LHCN-M2 (cell line): Measurements from ENCODE around the gene SATB2. TPM values are rescaled to one million over a fixed set of nuclear protein-coding genes. Genes with fewer than 3 reads are reported as not detected.
A peak's percentile ranks its signal among the peaks of the same experiment; 100 is the strongest.

ENCODE experiments used
- DNase-seq: peaks from one replicate; pipeline ENCODE4 v3.0.0-alpha.2; 2012; ENCODE audit warnings: low read depth
- total RNA-seq: library from RNA; depleted of rRNA; stranded (reverse); fragments of >200 nt; gene quantifications from 2 replicates; pipeline ENCODE4 v1.2.3, GENCODE V29; 2014

SATB2 gene
- total RNA-seq, 1 experiment from 2014 or later: 10.3 TPM

DNA sequence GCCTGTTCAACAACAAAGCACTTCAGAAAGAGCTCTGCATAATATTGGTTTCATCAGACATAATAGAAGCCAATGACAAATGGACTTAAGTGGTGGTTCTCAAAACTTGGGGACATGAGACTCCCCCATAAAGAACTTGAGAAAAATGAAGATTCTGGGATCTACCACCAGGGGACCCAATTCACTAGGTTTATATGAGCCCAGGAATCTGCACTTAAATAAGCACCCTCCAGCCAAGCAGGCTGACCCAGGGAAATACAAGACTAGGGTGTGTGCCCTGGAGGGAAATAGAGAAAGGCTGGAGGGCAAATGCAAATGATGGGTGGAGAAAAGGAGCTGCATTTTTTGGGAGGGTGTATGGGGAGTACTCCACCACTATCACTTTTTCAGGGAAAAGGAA is 52.5 kb downstream of the SATB2 start:
- peak; percentile 71 for DNase-seq

DNA sequence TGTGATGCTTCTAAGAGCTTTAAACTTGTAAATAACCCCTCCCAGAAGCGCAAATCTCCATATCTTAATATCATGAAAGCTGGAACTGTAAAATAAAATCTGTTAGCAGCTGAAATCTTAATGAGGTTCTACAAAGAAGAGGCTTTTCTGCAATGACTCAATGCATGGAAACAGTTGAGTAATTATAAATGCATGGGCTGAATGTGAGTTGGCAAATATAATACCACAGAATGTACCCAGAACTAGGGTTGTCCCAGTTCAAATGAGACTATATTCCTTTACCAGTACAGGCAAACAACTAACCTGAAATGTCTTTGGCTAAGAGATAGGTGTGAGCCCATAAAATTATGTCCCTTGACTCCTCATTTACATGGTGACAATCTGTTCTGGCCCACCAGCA is 52.9 kb downstream of the SATB2 start:
- DNase-seq: peak; percentile 91

DNA sequence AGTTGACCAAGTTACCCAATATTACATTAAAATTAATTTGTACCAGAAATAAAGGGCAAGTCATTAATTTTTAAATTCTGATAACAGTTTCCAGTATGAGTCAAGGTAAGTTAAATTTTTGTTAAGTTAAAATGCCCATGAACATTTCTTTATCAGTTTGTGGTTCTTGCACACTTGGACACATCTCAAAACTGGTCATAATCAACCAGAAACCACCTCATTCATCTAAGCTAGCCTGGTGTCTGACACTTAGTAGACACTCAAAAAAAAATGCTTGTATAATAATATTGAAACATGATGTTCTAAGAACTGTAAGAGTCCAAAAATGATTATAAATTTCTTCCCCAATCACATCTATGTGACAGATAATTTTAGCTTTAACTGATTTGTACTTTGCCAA is 62.4 kb downstream of the SATB2 start:
- no peak for DNase-seq

DNA sequence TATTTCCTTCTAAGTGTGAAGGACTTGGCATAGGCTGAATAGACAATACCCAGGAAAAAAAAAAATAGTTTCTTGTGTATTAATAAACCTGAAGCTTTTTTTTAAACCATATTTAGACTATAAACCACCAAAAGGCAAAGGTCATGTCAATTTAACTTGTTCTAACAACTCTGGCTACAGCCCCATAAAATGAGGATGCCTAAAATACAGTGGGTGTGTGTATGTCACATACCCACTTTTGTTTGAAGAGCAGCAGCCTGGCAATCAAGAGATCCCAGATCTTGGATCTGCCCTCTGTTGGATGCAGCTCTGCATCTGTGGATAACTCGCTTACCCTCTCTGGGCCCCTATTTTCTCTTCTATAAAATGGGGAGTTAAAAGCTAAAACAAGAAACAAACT is 65.4 kb downstream of the SATB2 start:
- DNase-seq: no peak

GRCh38 chr2:199388728-199389268 is 68.9 kb downstream of the SATB2 start:
- DNase-seq: no peak

GRCh38 chr2:199384043-199384442 is 73.7 kb downstream of the SATB2 start:
- DNase-seq: no peak

- no peak for DNase-seq
These were observed 74.7 kb downstream of the SATB2 start for GRCh38 chr2:199383021-199383420.

DNA sequence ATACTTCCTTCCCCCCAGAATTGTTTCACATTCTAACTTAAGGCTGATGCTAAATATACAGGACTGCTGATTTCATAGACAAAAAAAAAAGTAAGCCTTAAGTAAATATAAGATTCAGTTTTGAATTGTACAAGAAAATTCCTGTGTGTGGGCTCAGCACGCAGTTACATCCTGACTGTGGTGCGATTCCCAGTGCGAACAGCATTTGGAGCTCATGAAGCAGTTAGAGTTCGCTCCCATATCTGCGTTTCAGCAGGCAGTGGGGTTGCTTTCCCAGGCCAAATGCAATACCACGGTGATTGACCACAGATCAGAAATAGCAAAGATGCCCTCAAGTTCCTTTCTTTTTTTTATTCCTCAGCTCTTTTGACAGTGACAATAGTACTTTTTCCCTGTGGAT is 75.6 kb downstream of the SATB2 start:
- no peak for DNase-seq

GRCh38 chr2:199381531-199381930 is 76.2 kb downstream of the SATB2 start:
- no peak for DNase-seq

DNA sequence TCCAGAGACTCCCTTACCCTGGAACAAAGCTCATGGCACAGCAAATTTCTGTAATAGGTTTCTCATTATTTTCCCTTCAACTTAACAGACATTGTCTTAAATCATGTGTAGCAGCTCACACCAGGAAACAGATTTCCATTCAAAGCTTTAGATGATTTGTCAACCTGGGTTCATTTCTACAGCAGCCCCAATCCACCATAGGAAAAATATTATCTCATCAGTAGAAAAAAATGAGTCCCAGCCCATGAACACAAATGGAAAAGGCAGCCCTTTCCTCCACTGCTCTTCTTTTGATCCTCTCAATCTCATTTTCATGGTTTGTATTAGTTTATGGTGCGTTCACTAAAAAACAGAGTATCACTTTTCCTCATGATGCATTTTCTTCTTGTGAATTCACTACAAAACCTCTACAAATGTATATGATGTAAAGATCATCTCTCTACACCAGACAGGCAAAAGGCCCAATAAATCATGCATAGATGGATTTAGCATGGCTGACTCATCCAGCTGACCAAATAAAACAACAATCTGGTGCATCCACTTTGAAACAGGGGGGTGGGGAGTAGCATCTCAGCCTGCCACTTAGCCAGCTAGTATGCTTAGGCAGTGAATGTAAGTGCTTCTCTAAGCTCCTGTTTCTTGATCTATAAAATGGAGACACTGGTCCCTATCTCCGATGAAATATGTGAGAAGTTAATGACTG is 78.6 kb downstream of the SATB2 start:
- DNase-seq: peak; percentile 83

DNA sequence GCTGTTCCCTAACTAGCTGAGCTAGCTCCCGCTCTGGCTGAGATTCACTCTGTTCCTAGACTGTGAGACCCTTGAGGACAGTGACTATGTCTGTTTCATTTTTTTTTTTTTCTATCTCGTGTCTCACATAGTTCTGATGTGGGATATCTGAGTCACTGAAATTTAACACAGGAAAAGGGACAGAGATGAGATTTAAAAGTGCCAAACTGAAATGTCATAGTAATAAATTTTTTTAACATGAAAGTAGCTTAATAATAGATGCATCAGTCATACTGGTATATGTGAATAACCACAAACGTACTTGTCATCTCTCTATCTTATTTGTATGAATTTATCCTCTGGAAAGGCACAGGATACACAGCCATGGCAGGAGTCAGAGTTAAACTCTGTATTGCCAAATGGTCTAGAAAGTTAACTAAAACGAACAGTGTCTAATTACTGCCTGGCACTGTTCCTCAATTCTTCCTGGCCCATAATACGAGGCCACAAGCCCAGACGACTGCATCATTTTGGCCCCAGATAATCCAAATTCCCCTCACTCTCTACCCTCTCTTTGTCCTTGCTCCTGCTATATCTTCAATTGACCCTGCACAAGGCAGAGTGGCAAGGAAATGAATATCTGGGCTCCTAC is 87.5 kb downstream of the SATB2 start:
- DNase-seq: peak; percentile 77

- no peak for DNase-seq
These were observed 91.3 kb downstream of the SATB2 start for GRCh38 chr2:199366406-199366805.

DNA sequence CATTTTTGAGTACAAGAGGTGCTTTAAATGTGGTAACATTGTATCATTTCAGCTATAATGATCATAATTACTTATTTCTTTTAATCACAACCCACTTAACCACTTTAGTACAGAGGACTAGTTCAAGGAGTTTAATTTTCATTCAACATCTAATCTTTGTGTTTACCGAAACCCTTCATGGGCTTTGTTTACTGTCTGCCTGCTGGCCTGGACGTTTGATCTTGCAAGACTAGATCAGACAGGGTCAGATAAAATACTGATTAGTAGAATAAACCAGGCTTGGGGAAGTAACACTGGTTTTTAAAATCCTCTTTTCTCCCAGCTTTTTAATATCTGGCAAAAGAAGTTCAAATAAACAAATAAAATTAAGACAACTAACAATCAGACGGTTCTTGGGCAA is 93.6 kb downstream of the SATB2 start:
- no peak for DNase-seq

DNA sequence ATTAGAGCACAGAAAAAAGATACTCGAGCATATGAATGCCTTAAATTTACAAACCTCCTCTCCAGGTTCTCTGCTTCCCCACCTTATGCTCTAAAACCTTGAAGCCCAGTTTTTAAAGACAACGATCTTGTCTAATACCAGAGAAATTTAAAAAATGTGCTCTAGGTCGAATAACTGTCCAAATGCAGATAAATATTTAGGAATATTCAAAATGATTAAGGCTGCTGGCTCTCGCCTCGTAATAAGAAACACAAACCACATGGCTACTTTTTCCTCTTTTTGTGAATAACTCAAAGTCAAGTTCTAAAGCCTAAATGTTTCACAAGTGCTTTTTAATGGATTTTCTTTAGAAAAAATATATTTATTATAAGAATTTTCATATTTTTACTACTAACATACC is 101.3 kb downstream of the SATB2 start:
- DNase-seq: no peak

DNA sequence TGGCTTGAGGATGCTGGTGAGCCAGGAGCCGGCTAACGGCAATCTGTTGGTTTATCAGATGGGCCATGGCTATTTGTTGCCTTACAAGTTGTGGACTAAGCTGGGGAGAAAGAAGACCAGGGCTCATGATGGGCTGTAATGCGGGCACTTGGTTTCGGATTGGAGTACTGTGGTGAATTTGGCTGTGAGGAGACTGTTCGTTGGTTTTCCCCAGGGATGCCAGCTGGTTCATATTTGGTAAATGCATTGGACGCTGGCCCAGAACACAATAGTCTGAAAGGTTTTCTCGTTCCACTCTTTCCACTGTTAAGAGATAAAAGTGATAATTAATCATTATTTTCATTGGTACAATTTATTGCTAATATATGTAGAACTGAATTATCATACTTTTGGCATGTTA is 108.9 kb downstream of the SATB2 start:
- no peak for DNase-seq

GRCh38 chr2:199344012-199344411 is 113.7 kb downstream of the SATB2 start:
- DNase-seq: no peak

- no peak for DNase-seq
These were observed 115.4 kb downstream of the SATB2 start for GRCh38 chr2:199342334-199342733.

GRCh38 chr2:199341123-199341522 is 116.6 kb downstream of the SATB2 start:
- no peak for DNase-seq

DNA sequence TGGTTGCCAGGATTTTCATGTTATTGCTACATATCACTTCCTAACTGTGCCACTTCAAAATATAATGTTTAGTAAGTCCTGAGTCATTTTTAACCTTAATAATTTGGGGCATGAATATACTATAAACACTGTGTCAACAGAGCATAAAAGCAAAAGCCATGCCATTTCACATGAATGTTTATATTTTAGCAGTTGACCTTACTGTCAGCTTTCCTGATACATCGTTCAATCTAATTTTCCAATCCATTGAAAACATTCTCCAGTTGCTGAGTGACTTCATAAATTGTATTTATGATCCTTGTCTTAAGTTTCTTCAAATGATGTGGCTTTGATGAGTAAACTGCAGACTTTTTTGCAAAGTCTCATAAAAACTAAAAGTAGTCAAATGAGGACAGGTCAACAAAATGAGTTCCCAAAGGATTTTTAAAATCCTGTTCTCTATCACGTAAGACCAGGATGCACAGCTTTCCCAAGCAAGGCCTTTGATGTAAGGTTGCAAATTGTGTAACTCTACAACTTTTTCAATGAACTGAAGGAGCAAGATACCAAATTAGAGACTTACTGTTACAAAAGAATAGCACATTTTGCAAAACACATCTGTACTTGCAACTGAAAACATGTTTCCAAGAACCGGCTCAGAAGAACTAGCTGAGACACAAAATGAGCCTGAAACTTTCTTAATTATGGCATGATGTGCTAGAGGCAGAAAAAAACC is 117.7 kb downstream of the SATB2 start:
- peak; percentile 40 for DNase-seq

DNA sequence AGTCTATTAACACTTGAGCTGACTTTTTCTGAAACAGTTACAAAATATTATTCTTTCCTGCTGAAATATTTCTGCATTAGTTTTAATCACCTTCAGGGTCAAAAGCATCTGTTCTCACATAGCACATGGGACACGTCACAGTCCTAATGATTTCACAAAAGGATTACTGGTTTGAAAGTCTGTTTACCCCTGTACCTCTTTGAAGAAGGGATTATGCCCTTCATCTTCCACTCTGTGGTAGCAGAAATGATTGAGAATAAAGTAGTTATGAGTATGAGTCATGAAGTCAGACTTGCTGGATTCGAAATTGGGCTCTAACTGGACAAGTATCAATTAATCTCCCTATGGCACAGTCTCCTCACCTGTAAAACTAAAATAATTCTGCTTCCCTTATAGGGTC is 121.2 kb downstream of the SATB2 start:
- peak; percentile 39 for DNase-seq

DNA sequence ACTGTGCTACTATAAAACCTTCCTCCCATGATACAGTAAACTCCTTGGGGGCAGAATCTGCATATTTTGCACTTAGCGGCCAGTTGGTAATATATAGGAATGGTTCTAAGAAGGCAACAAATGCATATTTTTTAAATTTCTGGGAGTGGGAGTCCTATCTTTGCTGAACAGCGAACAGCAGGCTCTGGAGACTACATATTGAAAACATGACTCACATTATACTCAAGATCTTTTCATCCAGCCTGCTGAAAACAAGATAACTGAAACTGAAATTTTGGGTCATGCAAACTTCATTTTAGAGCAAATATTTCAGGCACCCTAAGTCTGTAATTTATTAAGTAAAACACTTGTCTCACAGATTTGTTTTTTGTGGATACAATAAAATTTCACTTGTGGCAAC is 122.2 kb downstream of the SATB2 start:
- no peak for DNase-seq

DNA sequence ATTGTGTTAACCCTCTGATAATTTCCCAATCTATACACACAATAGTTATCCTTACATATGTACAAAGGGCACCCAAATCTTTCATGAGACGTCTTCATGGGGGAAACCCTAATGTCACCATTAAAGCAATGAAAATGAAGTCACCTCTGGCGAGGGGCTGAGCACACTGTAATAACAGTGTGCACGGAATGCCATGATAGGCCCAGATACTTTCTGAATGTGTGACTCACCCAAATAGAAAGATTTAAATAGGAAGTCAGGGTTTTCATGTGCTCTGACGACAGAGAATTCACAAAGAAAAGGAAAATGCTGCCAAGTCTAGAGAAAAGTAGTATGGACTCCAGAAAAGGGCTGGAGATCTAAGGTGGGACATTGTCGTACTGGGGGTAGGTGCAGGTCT is 128.3 kb downstream of the SATB2 start:
- DNase-seq: peak; percentile 30

DNA sequence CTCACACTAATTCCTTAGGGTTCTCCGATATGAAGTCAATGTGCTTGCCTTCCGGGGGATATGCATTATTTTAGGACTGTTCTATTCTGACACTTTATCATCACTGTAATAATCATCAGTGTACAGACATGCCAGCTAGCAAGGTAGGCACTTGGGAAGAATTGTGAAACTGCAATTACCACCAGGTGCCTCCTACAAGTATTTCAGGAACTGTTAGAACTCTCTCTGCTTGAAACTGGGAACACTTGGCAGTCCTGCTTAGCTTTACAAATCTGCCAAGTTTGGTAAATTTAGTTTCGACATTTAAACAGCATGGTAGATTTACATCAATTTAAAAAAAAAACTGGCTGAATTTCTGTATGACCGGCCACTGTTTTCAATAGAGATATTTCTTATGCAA is 128.7 kb downstream of the SATB2 start:
- no peak for DNase-seq
